ENCODE data around the gene PFN3.
A peak's percentile ranks its signal among the peaks of the same experiment; 100 is the strongest.

PFN3 gene

DNA sequence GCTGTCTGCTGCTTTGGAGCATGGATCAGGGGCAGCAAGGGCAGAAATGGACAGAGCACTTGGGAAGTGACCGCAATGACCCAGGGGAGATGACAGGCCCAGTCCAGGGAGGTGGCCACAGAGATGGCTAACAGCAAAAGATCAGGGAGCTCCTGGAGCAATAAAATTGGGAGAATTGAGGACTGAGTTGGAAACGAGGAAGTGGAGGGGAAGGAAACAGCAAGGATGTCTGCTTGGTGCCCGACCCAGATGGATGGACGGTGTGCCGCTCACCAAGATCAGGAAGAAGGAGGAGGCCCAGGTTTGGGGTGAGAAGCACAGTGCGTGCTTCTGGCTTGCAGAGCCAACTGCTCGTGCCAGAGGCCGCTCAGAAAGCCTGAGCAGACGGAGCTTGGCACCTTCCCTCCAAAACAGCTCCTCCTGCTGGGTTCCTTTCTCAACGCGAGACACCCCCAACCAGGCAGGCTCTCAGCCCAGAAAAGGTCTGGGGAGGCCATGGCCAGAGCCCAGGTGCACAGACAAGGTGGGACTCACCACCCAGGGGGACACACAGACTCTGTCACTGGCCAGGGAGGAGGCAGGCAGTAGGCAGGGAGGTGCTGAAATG is 17.9 kb downstream of the PFN3 start:
- Histone ChIP-seq H3K27me3 (ENCODE audit: control insufficient read depth, low read length) (peaks cover 21% of the 10 kb centered on the region; the same call in 1 of the 2 replicates), H3K36me3 (ENCODE audit: control insufficient read depth, low read length) (no peaks in the 10 kb centered on the region), H3F3A (ENCODE audit: control insufficient read depth, insufficient read depth) (no peaks in the 10 kb centered on the region), H3K27ac (ENCODE audit: low read depth, low read length) (no peak overlapping the region), H3K4me2 (ENCODE audit: low read length) (no peak overlapping the region), H3K9me2 (replicated peaks; ENCODE audit: control insufficient read depth, low read length) (no peaks in the 10 kb centered on the region), H3K9me3 (ENCODE audit: control insufficient read depth, insufficient read depth, low read length) (no peaks in the 10 kb centered on the region), H3K79me2 (ENCODE audit: control insufficient read depth, low read length) (no peaks in the 10 kb centered on the region), H4K20me1 (ENCODE audit: control insufficient read depth, insufficient read depth, low read depth, low read length) (no peaks in the 10 kb centered on the region), H3K4me3 (ENCODE audit: low read length) (no peak overlapping the region), H3K4me1 (ENCODE audit: control insufficient read depth, low read length) (peaks cover 13% of the 10 kb centered on the region)
- TF ChIP-seq, protein P1, sequence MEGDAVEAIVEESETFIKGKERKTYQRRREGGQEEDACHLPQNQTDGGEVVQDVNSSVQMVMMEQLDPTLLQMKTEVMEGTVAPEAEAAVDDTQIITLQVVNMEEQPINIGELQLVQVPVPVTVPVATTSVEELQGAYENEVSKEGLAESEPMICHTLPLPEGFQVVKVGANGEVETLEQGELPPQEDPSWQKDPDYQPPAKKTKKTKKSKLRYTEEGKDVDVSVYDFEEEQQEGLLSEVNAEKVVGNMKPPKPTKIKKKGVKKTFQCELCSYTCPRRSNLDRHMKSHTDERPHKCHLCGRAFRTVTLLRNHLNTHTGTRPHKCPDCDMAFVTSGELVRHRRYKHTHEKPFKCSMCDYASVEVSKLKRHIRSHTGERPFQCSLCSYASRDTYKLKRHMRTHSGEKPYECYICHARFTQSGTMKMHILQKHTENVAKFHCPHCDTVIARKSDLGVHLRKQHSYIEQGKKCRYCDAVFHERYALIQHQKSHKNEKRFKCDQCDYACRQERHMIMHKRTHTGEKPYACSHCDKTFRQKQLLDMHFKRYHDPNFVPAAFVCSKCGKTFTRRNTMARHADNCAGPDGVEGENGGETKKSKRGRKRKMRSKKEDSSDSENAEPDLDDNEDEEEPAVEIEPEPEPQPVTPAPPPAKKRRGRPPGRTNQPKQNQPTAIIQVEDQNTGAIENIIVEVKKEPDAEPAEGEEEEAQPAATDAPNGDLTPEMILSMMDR (IDR thresholded peaks at IDR 0.05; ENCODE audit: low read depth, low read length, poor library complexity, severe bottlenecking) = peak; percentile 37
- no peak for TF ChIP-seq EZH2phosphoT487 (IDR thresholded peaks at IDR 0.05; ENCODE audit: borderline replicate concordance, low read length)

DNA sequence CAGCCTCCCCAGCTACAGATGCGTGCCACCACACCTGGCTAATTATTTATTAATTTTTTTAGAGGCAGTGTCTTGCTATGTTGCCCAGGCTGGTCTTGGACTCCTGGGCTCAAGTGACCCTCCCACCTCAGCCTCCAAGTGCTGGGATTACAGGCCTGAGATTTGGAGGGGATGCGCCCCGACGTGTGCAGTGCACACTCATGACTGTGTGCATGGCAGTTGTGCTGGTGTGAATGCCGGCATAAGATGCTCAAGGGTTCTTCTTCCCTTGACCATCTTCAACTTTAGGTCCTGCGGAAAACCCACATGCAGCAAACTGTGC is 19.7 kb downstream of the PFN3 start:
- H3K9me2 ChIP-seq (replicated peaks; ENCODE audit: control insufficient read depth, low read length) = no peaks in the 10 kb centered on the region
- no peaks in the 10 kb centered on the region for H3K79me2 ChIP-seq (ENCODE audit: control insufficient read depth, low read length)
- H3K4me2 ChIP-seq (ENCODE audit: low read length) = no peak overlapping the region

DNA sequence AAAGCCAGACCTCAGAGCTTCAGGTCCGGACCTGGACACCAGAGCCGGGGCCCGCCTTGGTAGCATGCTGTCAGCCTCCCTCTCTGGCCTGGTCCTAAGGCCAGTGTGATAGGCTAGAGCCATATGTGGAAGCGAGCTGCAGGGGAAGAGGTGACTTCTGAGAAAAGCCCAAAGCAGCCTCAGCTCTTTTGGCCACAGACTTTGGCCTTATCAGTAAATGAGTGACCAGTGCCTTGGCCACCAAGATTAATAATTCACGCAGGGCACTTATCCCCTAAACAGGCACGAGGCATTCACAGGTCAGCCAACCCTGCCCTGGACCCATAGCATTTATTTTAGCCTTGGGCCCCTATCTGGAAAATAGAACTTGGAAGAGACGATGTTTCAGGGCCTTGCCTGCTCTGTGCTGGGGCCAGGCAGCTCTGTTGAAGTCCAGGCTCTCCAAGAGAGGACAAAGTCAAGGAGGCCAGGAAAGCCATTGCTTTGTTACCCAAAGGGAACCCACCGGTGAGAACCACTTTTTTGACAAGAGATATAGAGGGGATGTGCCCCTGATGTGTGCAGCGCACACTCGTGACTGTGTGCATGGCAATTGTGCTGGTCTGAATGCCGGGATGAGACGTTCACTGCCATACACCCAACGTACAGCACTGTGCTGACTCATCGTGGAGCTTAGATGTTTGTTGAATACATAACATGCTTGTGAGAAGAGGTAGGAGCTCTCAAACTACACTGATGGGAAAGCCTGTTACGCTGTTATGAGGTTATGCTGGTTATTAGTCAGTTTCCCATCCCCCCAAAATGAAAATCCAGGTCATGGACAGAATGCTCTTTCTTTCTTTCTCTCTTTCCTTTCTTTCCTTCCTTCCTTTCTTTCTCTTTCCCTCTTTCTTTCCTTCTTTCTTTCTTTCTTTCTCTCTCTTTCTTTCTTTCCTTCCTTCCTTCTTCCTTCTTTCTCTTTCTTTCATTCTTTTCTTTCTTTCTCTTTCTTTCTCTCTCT is 21.3 kb downstream of the PFN3 start:
- H3K9me3 ChIP-seq (ENCODE audit: control insufficient read depth, insufficient read depth, low read length) = no peaks in the 10 kb centered on the region
- no peak overlapping the region for H3K27ac ChIP-seq (ENCODE audit: low read depth, low read length)
- H3K27me3 ChIP-seq (ENCODE audit: control insufficient read depth, low read length) = peaks cover 18% of the 10 kb centered on the region; the same call in 1 of the 2 replicates
- H3K4me3 ChIP-seq (ENCODE audit: low read length) = no peak overlapping the region
- H4K20me1 ChIP-seq (ENCODE audit: control insufficient read depth, insufficient read depth, low read depth, low read length) = no peaks in the 10 kb centered on the region
- no peaks in the 10 kb centered on the region for H3K36me3 ChIP-seq (ENCODE audit: control insufficient read depth, low read length)
- H3K9me2 ChIP-seq (replicated peaks; ENCODE audit: control insufficient read depth, low read length) = no peaks in the 10 kb centered on the region
- H3K4me2 ChIP-seq (ENCODE audit: low read length) = no peak overlapping the region
- TF ChIP-seq EZH2phosphoT487 (IDR thresholded peaks at IDR 0.05; ENCODE audit: borderline replicate concordance, low read length) = no peak
- TF ChIP-seq, protein P1 (IDR thresholded peaks at IDR 0.05; ENCODE audit: low read depth, low read length, poor library complexity, severe bottlenecking) = no peak
- H3F3A ChIP-seq (ENCODE audit: control insufficient read depth, insufficient read depth) = no peaks in the 10 kb centered on the region
- H3K79me2 ChIP-seq (ENCODE audit: control insufficient read depth, low read length) = no peaks in the 10 kb centered on the region
- no peaks in the 10 kb centered on the region for H3K4me1 ChIP-seq (ENCODE audit: control insufficient read depth, low read length)

More for the DNA sequence above, 19.7 kb downstream of the PFN3 start:
- H3K36me3 ChIP-seq (ENCODE audit: control insufficient read depth, low read length) = no peaks in the 10 kb centered on the region
- no peak overlapping the region for H3K4me3 ChIP-seq (ENCODE audit: low read length)
- peaks cover 21% of the 10 kb centered on the region; the same call in 1 of the 2 replicates for H3K27me3 ChIP-seq (ENCODE audit: control insufficient read depth, low read length)
- no peaks in the 10 kb centered on the region for H3F3A ChIP-seq (ENCODE audit: control insufficient read depth, insufficient read depth)
- no peaks in the 10 kb centered on the region for H3K4me1 ChIP-seq (ENCODE audit: control insufficient read depth, low read length)
- no peaks in the 10 kb centered on the region for H3K9me3 ChIP-seq (ENCODE audit: control insufficient read depth, insufficient read depth, low read length)
- no peak overlapping the region for H3K27ac ChIP-seq (ENCODE audit: low read depth, low read length)
- H4K20me1 ChIP-seq (ENCODE audit: control insufficient read depth, insufficient read depth, low read depth, low read length) = no peaks in the 10 kb centered on the region
- no peak for TF ChIP-seq EZH2phosphoT487 (IDR thresholded peaks at IDR 0.05; ENCODE audit: borderline replicate concordance, low read length)
- TF ChIP-seq, protein P1 (IDR thresholded peaks at IDR 0.05; ENCODE audit: low read depth, low read length, poor library complexity, severe bottlenecking) = no peak

Measured in DOHH2 (cell line).